Dermis microvascular lymphatic vessel endothelial cell (primary cell): ENCODE results near the gene PDE4D. TPM values are rescaled to one million over a fixed set of nuclear protein-coding genes. Genes with fewer than 3 reads are reported as not detected.
"Not testable (repeated sequence)": the region's sequence is repeated elsewhere in the genome, so short reads cannot be mapped to it uniquely, and the experiment has no call there.

Experiments used
- DNase-seq, 2 donors: peaks; one replicate each; pipeline versions ENCODE4 v3.0.0 to v3.0.0-alpha.2; 2010; ENCODE audit warnings: low read depth in 2 of 2
- total RNA-seq: library from RNA; depleted of rRNA; stranded (reverse); fragments of >200 nt; gene quantifications from 2 replicates; pipeline ENCODE4 v1.2.1, GENCODE V29; 2014

PDE4D gene
- total RNA-seq, 1 donor from 2014 or later, result 22.1 TPM

GRCh38 chr5:59711310-59711709 is 182.2 kb downstream of the PDE4D start:
- DNase-seq, result no peak

- DNase-seq, result peak in 1 of 2 donors; percentile 77
These were observed 183.7 kb downstream of the PDE4D start for GRCh38 chr5:59709846-59710245.

- DNase-seq, result no peak
These were observed 184.1 kb downstream of the PDE4D start for GRCh38 chr5:59709346-59709821.

GRCh38 chr5:59704936-59705335 is 188.6 kb downstream of the PDE4D start:
- no peak for DNase-seq

GRCh38 chr5:59703789-59704188 is 189.7 kb downstream of the PDE4D start:
- no peak for DNase-seq

- DNase-seq, result no peak
These were observed 195.0 kb downstream of the PDE4D start for GRCh38 chr5:59698207-59699178.

GRCh38 chr5:59694411-59694810 is 199.1 kb downstream of the PDE4D start:
- DNase-seq, result no peak

GRCh38 chr5:59693492-59694309 is 199.8 kb downstream of the PDE4D start:
- DNase-seq, result no peak

- DNase-seq, result no peak
These were observed 207.7 kb downstream of the PDE4D start for GRCh38 chr5:59685793-59686192.

GRCh38 chr5:59685191-59685530 is 208.4 kb downstream of the PDE4D start:
- DNase-seq, result no peak

GRCh38 chr5:59684388-59685190 is 208.9 kb downstream of the PDE4D start:
- no peak for DNase-seq

GRCh38 chr5:59683311-59683710 is 210.2 kb downstream of the PDE4D start:
- no peak for DNase-seq

- no peak for DNase-seq
These were observed 211.0 kb downstream of the PDE4D start for GRCh38 chr5:59682542-59682941.

- no peak for DNase-seq
These were observed 214.6 kb downstream of the PDE4D start for GRCh38 chr5:59678943-59679342.

- DNase-seq, result no peak
These were observed 218.8 kb downstream of the PDE4D start for GRCh38 chr5:59674763-59675162.

GRCh38 chr5:59673438-59674058 is 220.0 kb downstream of the PDE4D start:
- peak; percentile 28 to 57 for DNase-seq

GRCh38 chr5:59666440-59667068 is 227.0 kb downstream of the PDE4D start:
- no peak for DNase-seq

GRCh38 chr5:59665832-59666203 is 227.7 kb downstream of the PDE4D start:
- DNase-seq, result not testable (repeated sequence)

GRCh38 chr5:59665086-59665831 is 228.3 kb downstream of the PDE4D start:
- DNase-seq, result no peak
